DMS153 (cell line): ENCODE measurements around the gene CTH.
A peak's percentile ranks its signal among the peaks of the same experiment; 100 is the strongest.
"Not testable (repeated sequence)": the region's sequence is repeated elsewhere in the genome, so short reads cannot be mapped to it uniquely, and the experiment has no call there.

Experiments used
- DNase-seq: peaks from one replicate; lab custom pipeline; 2025; lab: John Stamatoyannopoulos, UW

The CTH gene

GRCh38 chr1:70409136-70409535, 1.9 kb upstream of the CTH start:
- no peak for DNase-seq

DNA sequence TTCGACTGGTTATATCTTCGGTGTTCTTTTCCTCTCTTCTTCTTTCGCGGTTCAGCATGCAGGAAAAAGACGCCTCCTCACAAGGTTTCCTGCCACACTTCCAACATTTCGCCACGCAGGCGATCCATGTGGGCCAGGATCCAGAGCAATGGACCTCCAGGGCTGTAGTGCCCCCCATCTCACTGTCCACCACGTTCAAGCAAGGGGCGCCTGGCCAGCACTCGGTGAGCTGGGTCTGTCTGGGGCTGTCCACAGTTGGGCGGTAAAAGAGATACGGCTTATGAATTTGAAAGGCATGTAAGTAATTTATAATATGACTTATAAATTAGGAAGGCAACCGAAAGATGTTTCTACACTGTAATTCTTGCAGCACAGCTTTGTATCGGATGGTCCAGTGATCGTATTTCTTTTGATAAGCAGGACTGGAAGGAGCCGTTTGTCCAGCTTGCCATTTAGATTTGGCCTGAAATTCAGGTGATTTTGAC, 334 bp downstream of the CTH start:
- DNase-seq, result no peak

GRCh38 chr1:70415882-70416281, 4.8 kb downstream of the CTH start:
- DNase-seq, result no peak

GRCh38 chr1:70418973-70419734, 8.1 kb downstream of the CTH start:
- DNase-seq, result not testable (repeated sequence)

GRCh38 chr1:70420320-70420719, 9.3 kb downstream of the CTH start:
- DNase-seq, result no peak

DNA sequence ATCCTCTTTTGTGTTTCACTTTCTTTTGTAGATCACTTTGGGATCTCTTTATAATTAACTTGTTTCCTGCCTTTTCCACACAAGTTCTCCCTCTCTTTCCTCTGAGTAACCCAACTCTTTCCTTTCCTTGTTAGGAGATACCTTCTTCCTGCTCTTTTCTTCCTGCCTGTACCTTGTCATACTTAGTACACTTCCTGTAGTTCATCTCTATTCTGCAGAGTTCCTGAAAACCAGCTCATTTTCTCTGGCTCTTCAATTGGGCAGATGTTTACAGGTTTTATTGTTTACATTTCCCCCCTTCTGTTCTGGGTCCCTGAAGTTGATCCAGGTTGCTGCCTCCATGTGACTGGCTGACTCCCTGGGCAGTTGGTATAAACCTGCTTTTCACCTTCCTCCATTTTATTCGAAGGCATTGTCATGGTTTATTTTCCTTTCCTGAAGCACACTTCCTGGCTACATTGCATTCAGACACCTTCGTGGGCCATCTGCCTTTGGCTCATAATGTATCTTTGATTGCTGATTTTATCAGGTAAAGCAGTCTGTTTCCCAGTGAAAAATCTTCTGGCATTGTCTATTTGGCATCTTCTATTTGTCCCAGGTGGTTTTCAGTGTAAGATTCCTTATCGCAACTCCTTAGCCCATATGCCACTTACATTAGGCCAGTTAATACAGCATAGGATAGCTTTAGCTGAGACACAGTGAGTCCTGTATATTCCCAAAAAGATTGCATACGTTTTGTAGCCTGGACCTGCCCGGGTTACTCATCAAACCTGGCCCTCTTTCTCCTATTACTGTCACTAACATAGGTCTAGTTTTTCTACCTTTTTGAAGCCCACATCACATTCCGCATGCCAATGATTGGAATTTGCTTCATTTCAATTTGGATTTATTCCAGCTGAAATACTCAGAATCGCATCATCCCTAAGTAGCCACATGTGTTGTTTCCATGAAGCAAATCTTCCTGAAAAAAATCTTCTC, 15.4 kb downstream of the CTH start:
- DNase-seq, result peak; percentile 42

- no peak for DNase-seq
These were observed 16.9 kb downstream of the CTH start for GRCh38 chr1:70427976-70428375.

- no peak for DNase-seq
These were observed 18.2 kb downstream of the CTH start for GRCh38 chr1:70429219-70429618.

GRCh38 chr1:70429757-70430156, 18.7 kb downstream of the CTH start:
- DNase-seq, result no peak

GRCh38 chr1:70431317-70431716, 20.2 kb downstream of the CTH start:
- DNase-seq, result no peak

DNA sequence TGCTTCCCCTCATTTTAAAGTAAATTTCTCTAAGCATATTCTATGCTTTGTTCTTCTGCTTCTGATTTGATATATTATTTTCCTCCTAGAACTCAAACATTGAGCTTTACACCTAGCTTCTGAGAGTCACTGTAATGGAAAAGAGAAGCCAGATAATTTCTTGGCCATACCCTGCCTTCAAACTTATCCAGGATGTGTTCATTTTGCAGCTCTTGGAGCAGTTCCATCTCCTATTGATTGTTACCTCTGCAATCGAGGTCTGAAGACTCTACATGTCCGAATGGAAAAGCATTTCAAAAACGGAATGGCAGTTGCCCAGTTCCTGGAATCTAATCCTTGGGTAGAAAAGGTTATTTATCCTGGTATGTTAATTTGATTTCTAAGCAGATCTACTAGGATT, 20.8 kb downstream of the CTH start:
- no peak for DNase-seq

DNA sequence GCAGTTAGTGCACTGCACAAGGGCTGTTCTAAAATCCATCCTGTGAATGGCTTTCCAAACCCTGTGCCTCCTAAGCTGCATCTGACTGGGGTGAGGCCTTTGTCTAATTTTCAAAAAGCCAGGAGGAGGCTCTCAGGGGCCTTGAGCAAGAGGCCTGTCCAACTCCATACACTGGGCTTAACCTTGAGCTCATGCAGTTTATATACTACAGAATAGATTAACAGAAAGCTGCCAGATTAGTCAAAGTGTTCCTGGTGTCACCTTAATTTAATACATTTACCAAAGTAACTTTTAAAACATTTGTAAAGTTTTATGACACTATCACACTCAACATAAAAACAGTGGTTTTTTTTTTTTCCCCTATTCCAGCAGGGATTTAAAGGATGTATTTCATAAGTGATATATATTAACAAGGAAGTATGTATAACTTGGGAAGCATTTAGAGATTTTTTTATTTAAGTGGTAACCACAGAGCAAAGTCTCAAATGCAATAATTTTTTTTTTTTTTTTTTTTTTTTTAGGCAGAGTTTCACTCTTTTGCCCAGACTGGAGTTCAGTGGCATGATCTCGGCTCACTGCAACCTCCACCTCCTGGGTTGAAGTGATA, 23.3 kb downstream of the CTH start:
- no peak for DNase-seq

DNA sequence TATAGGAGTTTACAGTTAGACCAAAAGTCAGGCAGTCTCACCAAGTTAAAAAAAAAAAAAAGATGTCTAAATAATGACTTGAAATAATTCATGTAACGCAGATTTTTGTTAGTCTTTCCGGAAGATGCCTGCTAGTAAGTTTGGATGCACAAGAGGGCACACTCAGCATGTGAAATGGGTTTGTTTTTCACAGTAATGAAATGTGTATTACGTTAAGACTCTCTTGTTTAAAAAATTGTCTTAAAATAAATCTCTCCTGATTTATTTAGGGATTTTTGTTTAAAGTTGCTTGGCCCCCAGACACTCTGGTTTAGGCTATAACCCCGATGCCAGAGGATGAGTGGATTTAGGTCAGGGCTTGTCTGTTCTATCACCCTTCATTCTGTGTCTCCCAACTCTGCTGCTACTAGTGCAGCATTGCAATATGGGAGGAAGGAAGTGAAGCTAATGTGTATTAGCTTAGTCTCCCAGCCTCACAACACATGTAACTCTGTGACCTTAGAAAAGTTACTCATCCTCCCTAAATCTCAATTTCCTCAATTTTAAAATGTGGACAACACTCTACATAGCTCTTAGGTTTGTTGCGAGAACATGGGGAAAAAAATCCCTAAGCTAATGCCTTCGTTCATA, 25.7 kb downstream of the CTH start:
- no peak for DNase-seq

DNA sequence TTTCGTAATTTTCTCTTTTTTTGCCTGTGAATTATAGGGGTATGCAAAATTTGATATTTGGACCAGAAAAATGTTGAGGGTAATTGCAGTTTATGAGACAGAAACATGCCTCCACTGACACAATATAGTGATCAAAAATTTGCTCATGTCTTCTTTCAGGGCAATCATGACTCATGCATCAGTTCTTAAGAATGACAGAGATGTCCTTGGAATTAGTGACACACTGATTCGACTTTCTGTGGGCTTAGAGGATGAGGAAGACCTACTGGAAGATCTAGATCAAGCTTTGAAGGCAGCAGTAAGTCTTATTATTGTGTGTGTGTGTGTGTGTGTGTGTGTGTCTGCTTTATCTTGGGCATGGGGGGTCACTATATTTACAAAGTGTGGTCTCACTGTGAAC, 27.5 kb downstream of the CTH start:
- DNase-seq, result no peak

GRCh38 chr1:70440642-70441391, 29.7 kb downstream of the CTH start:
- DNase-seq, result no peak

- DNase-seq, result no peak
These were observed 30.4 kb downstream of the CTH start for GRCh38 chr1:70441392-70442035.

DNA sequence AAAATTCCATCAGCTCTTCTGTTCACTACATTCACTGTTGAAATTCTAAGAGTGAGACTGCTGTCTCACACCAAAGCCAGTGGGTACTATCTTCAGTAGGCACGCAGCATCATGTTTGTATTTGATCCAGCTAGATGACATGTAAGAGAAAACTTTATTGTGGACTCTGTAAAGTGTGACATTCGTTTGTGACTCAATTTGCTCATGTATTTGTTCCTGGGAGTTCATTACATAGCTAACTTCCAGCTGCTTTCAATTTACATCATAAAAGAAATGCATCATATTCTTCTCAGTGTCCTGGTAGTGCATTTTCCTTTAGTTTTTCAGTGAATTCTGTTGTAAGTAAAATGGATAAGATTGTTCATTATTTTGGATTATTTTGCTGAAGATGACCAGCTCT, 31.4 kb downstream of the CTH start:
- no peak for DNase-seq

DNA sequence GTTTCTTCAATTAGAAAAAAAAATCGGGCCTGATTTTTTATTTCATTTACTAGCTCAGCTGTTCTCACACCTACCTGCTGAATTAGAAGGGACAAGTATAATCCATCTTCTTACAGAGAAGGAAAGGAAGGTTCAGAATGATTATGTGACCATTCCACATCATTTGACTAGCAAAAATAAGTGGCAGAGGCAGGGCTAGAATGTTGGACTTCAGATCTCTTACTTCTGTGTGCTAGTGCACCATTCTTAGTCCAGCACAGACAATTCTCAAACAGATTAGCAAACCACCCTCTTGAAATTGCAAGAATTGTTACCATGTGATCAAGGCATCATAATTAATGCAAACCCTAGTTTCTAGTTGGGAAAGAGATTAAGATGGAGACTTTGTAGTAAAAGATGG, 32.7 kb downstream of the CTH start:
- DNase-seq, result no peak

GRCh38 chr1:70449049-70449448, 38.0 kb downstream of the CTH start:
- DNase-seq, result no peak

- DNase-seq, result not testable (repeated sequence)
These were observed 41.3 kb downstream of the CTH start for GRCh38 chr1:70452164-70452939.
